GM10847 (cell line): ENCODE measurements around the gene LRP8.

Experiments
- POLR2A ChIP-seq: IDR thresholded peaks from 2 replicates; pipeline ENCODE4 v1.6.1; 2011; ENCODE audit not compliant: insufficient read length; ENCODE audit errors: extremely low read depth

The LRP8 gene

DNA sequence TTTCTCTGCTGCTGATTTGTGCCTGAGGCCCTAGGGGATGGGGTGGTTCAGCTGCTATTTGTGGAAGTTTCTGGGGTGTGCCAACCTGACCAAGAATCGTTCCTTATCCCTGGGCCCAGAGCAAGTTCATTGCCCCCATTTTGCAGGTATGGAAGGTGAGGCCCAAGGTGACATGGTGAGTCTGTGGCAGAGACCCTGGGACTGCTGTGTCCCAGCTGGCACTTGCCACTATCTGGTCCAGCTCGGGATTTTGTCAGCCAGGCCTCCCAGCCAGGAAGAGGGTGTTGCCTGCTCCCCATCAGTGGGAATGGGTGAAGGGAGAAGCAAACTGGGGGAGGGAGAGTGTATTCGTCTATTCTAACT is 18.9 kb upstream of the LRP8 start:
- TF ChIP-seq POLR2A = no peak

DNA sequence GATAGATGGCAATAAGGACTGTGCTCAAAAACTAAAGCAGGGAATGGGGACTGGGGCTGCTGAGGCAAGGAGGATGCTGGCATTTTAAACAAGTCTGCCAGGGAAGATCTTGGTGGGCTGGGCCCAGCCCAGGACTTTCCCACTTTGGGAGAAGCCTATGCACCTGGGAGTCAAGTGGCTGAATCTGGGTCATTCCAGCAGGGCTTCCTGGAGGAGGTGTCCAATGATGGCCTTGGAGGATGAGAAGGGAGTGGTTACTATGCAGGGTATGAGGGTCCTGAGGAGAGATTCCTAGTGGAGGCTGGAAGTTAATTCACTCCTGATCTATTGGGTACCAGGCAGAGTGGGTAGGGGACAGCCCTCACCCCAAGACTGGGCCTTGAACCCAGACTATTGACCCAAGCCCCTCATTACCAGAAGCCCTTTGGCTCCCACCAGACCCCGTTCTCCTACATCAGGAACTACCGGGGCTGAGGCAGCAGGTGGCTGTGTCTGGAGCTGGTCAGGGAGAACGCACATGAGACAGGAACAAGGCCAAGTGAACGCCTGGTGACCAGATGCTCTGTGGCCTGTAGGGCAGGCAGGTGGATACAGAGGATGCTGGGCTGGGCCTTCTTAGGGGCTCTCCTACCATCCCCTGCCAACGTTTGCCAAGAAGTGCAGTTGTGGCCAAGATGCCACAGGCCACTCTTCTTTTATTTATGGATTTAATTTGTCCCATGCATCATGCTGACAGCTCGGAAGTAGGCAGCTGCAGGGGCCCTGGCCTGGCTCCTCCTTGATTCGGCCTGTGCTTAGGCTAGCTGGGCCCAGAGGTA is 18.3 kb upstream of the LRP8 start:
- no peak for TF ChIP-seq POLR2A

- no peak for TF ChIP-seq POLR2A
These were observed 17.3 kb upstream of the LRP8 start for GRCh38 chr1:53344921-53345838.

GRCh38 chr1:53343831-53344668 is 16.2 kb upstream of the LRP8 start:
- TF ChIP-seq POLR2A = no peak

DNA sequence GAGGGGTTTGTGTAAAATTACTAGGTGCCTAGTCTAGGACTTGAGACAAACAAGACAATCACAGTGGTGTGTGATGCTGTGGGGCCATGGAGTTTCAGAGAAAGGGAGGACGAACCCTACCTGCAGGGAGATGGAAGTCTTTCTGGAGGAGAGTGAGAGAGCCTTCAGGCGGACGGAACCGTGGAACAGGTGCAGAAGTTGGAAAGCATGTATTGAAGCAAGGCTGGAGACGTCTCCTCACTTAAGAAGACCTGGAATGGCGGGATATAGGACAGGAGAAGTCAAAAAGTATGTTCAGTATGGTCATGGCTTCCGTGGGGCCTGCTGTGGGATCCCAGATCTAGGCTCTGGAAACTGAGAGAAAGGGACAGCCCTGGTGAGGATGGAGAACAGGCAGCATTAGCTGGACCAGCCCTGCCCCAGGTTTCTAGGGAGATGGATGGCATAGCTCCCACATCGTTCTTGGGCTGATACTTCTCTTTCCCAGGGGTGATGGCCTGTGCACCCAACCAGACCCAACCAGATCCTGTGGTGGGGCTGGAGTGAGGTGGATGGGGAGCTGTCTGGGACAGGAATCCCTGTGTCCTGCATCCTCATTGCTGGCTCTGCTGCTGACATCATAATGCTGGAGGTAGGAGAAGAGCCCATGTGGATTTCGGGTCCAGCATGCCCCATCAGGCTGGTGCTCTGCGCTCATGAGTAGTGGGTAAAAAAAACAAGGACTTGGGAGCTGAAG is 15.0 kb upstream of the LRP8 start:
- no peak for TF ChIP-seq POLR2A

DNA sequence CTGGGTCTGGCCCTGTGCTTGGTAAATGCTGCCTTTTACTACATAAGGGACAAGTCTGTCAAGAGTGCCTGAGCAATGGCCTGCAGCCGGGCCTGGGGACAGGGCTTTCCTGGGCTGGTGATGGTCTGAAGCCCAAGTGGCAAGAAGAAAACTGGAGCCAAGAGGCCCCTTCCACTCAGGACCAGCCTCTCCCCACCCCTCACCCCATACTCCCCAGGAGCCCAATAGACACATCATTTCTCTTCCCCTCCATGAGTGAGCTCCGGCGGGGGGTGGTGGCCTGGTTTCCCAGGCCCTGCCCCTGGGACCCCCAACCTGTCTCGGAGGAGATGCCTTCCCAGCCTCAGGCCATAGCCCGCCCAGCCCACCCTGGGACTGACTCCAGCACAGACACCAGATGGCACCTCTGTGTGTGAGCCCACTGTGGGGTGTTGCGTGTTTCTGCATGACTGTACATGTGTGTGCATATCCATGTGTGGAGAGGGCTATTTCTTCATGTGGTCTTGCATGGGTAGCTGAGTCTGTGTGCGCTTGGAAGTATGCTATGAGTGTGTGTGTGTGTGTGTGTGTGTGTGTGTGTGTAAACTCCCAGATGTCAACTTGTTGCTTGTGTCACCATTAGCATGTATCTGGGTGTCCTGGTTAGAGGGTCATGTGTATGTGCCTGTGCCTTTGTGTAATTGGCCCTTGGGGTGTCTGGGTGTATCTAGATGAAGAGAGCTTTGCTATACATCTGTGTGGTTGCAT is 14.3 kb upstream of the LRP8 start:
- no peak for TF ChIP-seq POLR2A

GRCh38 chr1:53341521-53341895 is 13.6 kb upstream of the LRP8 start:
- no peak for TF ChIP-seq POLR2A

DNA sequence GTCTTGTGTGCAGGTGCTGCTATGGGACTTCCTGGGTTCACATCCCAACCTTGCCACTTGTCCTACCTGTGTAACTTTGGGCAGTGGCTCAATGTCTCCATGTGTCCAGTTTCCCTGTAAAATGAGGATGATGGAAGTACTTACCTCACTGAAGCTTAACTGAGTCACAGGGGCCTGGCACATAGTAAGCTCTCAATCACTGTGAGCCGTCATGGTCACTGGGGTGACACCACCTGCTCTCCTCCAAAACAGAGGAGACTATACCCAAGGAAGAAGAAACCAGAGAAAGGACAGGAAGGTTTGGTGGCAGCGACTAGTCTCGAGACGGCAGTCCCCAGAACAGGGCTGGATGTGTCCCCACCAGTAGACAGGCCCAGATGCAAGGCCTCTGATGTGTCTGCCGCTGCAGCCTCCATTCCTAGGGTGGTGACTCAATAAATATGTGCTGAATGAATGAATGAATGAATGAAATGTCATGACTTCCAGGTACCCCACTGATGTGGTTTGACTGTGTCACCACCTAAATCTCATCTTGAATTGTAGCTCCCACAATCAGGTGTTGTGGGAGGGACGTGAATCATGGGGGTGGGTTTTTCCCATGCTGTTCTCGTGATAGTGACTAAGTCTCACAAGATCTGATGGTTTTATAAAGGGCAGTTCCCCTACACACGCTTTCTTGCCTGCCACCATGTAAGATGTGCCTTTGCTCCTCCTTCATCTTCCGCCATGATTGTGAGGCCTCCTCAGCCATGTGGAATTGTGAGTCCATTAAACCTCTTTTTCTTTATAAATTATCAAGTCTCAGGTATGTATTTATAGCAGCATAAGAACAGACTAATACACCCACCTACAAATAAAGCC is 13.0 kb upstream of the LRP8 start:
- TF ChIP-seq POLR2A = no peak

- TF ChIP-seq POLR2A = no peak
These were observed 12.1 kb upstream of the LRP8 start for GRCh38 chr1:53339736-53340635.

DNA sequence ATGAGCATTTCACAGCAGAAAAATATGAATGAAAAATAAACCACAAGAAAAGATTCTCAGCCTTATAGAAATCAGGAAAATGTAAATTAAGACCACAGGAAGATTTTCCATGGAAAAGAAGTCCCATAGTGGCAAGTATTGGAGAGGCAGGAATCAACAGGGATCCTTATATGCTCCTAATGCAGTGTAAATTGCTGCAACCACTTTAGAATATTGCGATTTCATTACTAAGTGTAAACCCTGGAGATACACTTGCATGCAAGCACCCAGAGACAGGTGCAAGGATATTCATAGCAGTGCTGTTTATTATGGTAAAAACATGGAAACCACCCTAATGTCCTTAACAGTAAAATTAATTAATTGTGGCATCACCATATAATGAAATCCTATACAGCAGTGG is 10.6 kb upstream of the LRP8 start:
- no peak for TF ChIP-seq POLR2A

DNA sequence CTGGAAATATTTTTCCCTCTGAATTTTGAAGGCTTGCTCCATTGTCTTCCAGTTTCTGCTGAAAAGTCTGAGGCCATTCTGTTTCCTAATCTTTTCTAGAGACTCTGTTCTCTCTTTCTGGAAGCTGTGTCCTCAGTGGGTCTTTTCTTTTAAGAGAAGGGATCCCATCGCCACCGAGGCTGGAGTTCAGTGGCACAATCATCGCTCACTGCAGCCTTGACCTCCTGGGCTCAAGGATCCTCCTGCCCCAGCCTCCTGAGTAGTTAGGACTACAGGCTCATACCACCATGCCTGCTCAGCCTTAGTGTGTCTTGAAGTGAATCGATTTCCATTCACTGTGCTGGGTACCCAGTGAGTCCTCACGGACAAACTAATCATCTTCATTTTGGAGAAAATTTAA is 9.6 kb upstream of the LRP8 start:
- TF ChIP-seq POLR2A = no peak

DNA sequence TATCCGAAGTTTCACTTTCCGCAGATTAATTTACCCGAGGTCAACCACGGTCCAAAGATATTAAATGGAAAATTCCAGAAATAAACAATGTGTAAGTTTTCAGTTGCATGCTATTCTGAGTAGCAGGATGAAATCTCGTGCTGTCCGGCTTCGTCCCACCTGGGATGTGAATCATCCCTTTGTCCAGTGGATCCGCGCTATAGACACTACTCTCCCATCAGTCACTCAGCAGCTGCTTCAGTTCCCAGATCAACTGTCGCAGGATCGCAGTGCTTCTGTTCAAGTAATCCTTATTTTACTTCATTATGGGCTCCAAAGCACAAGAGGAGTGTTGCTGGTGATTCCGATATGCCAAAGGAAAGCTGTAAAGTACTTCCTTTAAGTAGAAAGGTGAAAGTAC is 8.3 kb upstream of the LRP8 start:
- no peak for TF ChIP-seq POLR2A
